Measurements from ENCODE around the gene FERD3L. TPM values are rescaled to one million over a fixed set of nuclear protein-coding genes. Genes with fewer than 3 reads are reported as not detected.

FERD3L gene
- total and polyA plus RNA-seq, 2 of the 13 experiments (the other 11 are each of a cell fraction or from before 2014, with no cell fraction given), result not detected

DNA sequence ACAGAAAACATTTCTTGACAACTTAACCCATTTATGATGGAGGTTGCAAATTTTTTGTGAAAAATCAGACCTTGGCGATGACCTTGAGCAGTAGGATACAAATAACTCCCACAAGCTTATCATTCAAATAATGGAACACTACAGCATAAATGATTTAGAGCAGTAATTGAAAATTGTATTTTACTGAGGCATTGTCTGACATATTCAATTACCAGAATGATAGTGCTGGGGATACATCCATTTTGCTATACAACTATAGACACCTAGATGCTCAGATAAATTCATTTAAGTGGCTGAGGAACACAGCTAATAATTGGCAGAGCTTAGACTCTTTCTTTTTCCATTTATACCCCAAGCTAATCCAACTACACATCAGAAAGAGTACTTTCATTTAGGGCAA is 46.7 kb downstream of the FERD3L start (continued):
- TF ChIP-seq RAD21 (CRISPR knock-in tag; IDR thresholded peaks at IDR 0.05) (no peak), ADNP (CRISPR knock-in tag; IDR thresholded peaks at IDR 0.05) (no peak), KDM1A (CRISPR knock-in tag; IDR thresholded peaks at IDR 0.05) (no peak), SMC3 (IDR thresholded peaks at IDR 0.05; ENCODE audit: low read length) (no peak), ZNF879 (CRISPR knock-in tag; IDR thresholded peaks at IDR 0.05) (no peak), IRF2 (CRISPR knock-in tag; IDR thresholded peaks at IDR 0.05) (no peak)
- TF ChIP-seq, protein P1, sequence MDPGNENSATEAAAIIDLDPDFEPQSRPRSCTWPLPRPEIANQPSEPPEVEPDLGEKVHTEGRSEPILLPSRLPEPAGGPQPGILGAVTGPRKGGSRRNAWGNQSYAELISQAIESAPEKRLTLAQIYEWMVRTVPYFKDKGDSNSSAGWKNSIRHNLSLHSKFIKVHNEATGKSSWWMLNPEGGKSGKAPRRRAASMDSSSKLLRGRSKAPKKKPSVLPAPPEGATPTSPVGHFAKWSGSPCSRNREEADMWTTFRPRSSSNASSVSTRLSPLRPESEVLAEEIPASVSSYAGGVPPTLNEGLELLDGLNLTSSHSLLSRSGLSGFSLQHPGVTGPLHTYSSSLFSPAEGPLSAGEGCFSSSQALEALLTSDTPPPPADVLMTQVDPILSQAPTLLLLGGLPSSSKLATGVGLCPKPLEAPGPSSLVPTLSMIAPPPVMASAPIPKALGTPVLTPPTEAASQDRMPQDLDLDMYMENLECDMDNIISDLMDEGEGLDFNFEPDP (CRISPR knock-in tag; conservative IDR thresholded peaks at IDR 0.05), result no peak
- TF ChIP-seq, protein P2, sequence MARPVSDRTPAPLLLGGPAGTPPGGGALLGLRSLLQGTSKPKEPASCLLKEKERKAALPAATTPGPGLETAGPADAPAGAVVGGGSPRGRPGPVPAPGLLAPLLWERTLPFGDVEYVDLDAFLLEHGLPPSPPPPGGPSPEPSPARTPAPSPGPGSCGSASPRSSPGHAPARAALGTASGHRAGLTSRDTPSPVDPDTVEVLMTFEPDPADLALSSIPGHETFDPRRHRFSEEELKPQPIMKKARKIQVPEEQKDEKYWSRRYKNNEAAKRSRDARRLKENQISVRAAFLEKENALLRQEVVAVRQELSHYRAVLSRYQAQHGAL (CRISPR knock-in tag; IDR thresholded peaks at IDR 0.05; ENCODE audit: not compliant biosample characterization), result no peak
- TF ChIP-seq, protein P3, sequence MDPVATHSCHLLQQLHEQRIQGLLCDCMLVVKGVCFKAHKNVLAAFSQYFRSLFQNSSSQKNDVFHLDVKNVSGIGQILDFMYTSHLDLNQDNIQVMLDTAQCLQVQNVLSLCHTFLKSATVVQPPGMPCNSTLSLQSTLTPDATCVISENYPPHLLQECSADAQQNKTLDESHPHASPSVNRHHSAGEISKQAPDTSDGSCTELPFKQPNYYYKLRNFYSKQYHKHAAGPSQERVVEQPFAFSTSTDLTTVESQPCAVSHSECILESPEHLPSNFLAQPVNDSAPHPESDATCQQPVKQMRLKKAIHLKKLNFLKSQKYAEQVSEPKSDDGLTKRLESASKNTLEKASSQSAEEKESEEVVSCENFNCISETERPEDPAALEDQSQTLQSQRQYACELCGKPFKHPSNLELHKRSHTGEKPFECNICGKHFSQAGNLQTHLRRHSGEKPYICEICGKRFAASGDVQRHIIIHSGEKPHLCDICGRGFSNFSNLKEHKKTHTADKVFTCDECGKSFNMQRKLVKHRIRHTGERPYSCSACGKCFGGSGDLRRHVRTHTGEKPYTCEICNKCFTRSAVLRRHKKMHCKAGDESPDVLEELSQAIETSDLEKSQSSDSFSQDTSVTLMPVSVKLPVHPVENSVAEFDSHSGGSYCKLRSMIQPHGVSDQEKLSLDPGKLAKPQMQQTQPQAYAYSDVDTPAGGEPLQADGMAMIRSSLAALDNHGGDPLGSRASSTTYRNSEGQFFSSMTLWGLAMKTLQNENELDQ (CRISPR knock-in tag; IDR thresholded peaks at IDR 0.05; ENCODE audit: borderline replicate concordance), result no peak
- TF ChIP-seq, protein P4, sequence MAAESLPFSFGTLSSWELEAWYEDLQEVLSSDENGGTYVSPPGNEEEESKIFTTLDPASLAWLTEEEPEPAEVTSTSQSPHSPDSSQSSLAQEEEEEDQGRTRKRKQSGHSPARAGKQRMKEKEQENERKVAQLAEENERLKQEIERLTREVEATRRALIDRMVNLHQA (CRISPR knock-in tag; IDR thresholded peaks at IDR 0.05), result no peak

Measured in HepG2 (cell line).